Fibroblast of skin of right quadriceps (primary cell): ENCODE data around the gene ITGB3.
"Not testable (repeated sequence)": the region's sequence is repeated elsewhere in the genome, so short reads cannot be mapped to it uniquely, and the experiment has no call there.

Source experiments
- DNase-seq: peaks from one replicate; pipeline ENCODE4 v3.0.0-alpha.2; 2013

ITGB3 gene

DNA sequence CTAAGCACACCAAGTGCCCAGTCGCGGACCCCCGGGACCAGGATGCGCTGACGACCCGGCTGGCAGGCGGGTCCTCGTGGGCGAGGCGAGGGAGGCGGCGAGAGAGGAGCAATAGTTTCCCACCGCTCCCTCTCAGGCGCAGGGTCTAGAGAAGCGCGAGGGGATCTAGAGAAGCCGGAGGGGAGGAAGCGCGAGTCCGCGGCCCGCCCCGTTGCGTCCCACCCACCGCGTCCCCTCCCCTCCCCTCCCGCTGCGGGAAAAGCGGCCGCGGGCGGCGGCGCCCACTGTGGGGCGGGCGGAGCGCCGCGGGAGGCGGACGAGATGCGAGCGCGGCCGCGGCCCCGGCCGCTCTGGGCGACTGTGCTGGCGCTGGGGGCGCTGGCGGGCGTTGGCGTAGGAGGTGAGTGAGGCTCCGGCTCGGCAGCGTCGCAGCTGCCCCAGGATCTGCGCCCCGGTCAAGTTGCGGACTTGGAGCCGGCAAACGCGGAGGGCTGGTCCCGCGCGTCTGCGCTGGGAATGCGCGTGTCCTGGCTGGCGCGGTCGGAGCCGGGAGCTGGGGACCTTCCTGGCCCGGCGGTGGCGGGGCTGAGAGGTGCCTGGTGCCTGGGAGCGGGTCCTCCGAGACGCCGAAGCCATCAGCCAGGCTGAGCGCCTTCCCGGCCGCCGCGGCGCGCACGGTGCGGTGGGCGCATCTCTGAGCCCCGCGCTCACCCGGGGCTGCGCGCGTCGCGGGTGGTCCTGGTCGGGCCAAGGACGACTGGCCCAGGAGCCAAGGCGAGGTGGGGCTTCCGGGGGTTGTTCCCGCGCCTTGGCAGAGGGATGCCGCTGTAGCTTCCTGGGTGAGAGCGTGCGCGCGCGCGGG lies at the start of gene ITGB3:
ITGB3 (plus strand) TSS at position 287 of the 862 bp plus-strand sequence; CDS start at position 322, 35 bp downstream.
- peak; percentile 75 for DNase-seq

- DNase-seq: peak; percentile 64
Measured at GRCh38 chr17:47203984-47204721, 49.5 kb upstream of the ITGB3 start.

- DNase-seq: peak; percentile 47
Measured at GRCh38 chr17:47204722-47205418, 48.8 kb upstream of the ITGB3 start.

- DNase-seq: peak; percentile 89
Measured at GRCh38 chr17:47205419-47205963, 48.1 kb upstream of the ITGB3 start.

DNA sequence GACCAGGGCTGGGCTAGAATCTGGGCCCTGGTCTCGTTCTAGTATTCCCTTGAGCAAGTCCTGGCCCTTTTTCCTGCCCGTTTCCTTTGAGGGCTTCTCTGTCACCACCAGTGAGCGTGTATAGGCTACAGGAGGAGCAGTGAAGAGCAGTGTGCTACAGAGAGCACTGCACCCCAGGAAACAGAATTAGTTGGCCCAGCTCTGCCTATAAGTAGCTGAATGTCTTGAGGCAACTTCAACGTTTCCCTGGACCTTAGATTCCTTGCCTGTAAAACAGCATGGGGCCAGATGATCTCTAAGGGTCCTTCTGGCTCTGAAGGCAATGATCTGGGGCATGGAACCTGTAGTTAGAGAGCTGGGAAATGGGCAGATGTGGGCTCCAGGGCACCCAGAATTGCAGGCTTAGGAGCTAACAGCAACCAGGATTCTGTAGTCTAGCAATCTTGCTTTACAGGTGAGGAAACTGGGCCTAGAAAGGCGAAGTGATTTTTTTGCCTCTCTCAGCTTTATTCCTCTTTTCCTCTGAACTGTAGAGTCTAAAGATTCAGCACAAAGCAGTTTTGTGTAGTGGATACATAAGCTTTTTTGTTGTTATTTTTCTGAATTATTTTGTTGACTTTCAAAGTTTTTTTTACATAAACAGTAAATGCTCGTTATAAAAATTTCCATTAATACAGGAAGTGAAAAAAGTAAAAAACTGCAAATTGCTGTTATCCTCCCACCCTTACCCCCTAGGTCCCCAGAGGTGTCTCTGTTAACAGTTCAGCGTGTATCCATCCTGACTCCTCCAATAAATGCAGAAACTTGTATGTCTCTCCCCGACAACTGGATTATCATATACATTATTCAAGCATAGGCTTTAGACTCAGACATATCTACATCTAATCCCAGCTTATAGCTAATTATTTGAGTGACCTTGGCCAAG lies 46.2 kb upstream of the ITGB3 start:
- DNase-seq: no peak

- DNase-seq: peak; percentile 35
Measured at GRCh38 chr17:47208744-47209488, 44.7 kb upstream of the ITGB3 start, which contains the start of gene MYL4. Gene MYL4 (plus strand): TSS chr17:47209348. CDS start chr17:47209423, 75 bp downstream.

DNA sequence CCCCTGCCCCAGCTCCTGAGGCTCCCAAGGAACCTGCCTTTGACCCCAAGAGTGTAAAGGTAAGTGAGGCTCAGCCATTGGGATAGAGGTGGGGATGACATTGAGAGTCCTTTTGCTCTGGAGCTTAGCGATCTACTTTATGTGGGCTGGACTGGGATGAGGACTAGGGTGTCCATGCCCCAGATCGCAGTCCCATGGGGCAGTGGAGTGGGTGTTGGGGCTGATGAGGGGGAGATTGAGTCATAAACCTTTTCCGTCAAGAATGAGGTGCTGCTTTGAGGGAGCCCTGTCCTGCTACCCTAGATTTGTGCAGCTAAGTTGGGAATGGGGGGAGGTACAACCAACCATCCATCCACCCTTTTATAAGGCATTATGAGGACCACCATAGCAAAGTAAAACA lies 44.1 kb upstream of the ITGB3 start:
- DNase-seq: no peak

GRCh38 chr17:47210105-47210504 lies 43.5 kb upstream of the ITGB3 start:
- no peak for DNase-seq

DNA sequence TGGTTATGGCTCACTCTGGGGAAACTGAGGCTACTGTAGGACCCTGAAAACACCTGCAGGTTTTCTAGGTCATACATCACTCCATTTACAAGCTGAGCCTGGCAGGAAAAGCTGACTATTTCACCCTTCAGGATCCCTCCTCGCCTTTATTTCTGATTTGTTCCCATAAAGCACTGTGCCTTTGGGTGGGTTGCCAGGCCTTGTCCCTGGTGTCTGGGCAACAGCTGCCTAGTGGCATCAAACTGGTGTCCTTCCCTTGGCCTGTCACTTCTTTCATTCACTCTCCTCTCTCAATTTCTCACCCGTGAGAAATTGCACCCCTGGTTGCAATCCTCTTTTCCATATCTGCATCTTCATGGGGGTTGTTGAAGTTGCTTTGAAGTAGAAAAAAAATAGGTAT lies 42.8 kb upstream of the ITGB3 start:
- DNase-seq: no peak

DNA sequence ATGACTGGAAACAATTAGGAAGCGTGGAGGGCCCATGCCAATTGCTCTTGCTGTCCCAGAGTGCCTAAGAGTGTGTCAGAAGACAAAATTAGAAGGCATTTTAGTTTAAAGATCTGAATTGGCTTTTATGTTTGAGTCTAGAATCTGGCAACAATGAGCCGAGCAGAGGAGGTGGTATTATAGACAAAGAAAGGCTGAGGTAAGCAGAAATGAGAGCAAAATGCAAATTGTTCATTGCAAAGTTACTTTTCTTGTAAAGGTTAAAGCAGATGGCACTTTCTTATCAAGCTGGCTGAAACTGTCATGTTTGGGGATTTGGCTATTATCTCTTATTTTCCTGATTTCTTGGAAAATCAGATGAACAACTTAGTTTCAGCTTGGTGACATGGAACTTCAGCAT lies 41.2 kb upstream of the ITGB3 start:
- no peak for DNase-seq

GRCh38 chr17:47213540-47213939 lies 40.1 kb upstream of the ITGB3 start:
- no peak for DNase-seq

GRCh38 chr17:47214931-47215330 lies 38.7 kb upstream of the ITGB3 start:
- no peak for DNase-seq

GRCh38 chr17:47216821-47217220 lies 36.8 kb upstream of the ITGB3 start:
- DNase-seq: not testable (repeated sequence)

- not testable (repeated sequence) for DNase-seq
Measured at GRCh38 chr17:47217279-47217678, 36.3 kb upstream of the ITGB3 start.

- no peak for DNase-seq
Measured at GRCh38 chr17:47218896-47219430, 34.7 kb upstream of the ITGB3 start.

GRCh38 chr17:47219621-47220475 lies 33.8 kb upstream of the ITGB3 start:
- no peak for DNase-seq

DNA sequence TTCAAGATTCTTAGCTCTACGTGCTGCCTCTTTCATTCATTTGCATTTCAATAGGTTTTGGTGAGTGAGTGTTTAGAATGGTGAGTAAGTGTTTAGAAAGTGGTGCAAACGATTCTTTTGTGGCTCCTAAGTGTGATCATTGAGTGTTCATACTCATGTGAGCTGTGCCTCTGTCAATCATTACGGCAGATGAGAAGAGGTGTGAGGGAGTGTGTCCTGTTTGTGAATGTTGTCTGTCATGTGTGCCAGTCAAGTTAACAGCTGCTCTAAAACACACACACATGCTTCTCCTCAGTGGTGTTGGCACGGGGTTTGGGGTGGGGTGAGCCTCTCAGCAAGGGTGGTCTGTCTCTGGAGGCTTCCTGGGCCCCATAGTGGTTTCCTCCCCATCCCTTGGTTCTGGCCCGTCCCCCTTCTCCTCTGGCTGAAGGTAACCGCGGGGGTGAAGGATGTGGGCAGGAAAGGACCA lies 33.1 kb upstream of the ITGB3 start:
- no peak for DNase-seq

DNA sequence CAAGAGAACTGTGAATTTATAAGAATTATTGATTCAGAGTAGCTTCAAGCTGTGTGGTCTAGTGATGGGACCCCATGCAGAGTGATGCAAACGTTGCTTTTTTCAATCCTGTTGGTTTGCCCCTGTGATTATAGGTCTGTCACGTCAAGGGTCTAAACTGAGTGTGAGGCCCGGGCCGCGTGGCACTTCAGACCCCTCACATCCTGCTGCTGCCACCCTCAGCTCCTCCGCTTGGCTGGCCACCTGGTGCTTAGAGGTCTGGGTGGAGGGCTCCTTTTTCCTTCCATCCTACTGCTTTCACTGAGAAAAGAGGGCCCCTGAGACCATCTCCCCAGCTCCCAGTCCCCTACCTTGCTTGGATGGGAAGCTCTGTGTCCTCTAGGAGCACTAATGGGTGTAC lies 32.5 kb upstream of the ITGB3 start:
- no peak for DNase-seq

DNA sequence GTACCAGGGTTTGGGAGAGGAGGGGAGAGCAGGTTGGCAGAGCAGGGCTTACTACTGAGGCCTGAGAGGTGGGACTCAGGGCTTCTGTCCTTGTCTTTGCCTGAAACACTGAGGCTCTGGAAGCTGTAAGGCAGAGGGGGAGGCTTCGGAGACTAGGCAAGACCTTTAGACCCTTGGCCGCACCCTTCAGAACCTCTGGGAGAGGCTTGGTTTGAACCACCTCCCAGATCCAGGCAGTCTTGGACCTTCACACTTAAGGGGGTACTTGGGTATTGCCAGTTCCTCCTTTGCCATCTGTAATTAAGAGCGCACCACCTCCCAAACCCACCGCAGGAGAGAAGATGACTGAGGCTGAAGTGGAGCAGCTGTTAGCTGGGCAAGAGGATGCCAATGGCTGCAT lies 31.6 kb upstream of the ITGB3 start:
- no peak for DNase-seq

GRCh38 chr17:47223007-47223406 lies 30.6 kb upstream of the ITGB3 start:
- no peak for DNase-seq
